ENCODE measurements around the gene MYL7. TPM values are rescaled to one million over a fixed set of nuclear protein-coding genes. Genes with fewer than 3 reads are reported as not detected.

Gene MYL7
- total and polyA plus RNA-seq, 9 donors: 0.70 to 13.0 (median 6.8) TPM

Other genes starting within 250 kb of the MYL7 start
- gene URGCP, start 234.7 kb downstream of the MYL7 start, total RNA-seq: 20.7 TPM
- gene URGCP, start 234.7 kb downstream of the MYL7 start, polyA plus RNA-seq (ENCODE audit: insufficient read depth in 1 of 8, insufficient read length in 8 of 8, low replicate concordance in 1 of 8): 10 to 100 TPM; 16.1 to 23.6 (median 20.1) TPM
- gene UBE2D4, start 214.9 kb downstream of the MYL7 start, total RNA-seq: 18.1 TPM
- 10 to 100 TPM; 14.6 to 19.9 (median 17.6) TPM for gene UBE2D4, start 214.9 kb downstream of the MYL7 start, polyA plus RNA-seq (ENCODE audit: insufficient read depth in 1 of 8, insufficient read length in 8 of 8, low replicate concordance in 1 of 8)
- gene SPDYE1, start 143.4 kb downstream of the MYL7 start, total RNA-seq: not detected
- gene SPDYE1, start 143.4 kb downstream of the MYL7 start, polyA plus RNA-seq (ENCODE audit: insufficient read depth in 1 of 8, insufficient read length in 8 of 8, low replicate concordance in 1 of 8): 1 to 10 TPM in 2 of 8 donors, under 1 TPM in 6; 0.18 to 2.0 (median 0.60) TPM
- 45.4 TPM for gene DBNL, start 96.6 kb downstream of the MYL7 start, total RNA-seq
- 10 to 100 TPM; 41.8 to 58.8 (median 48.0) TPM for gene DBNL, start 96.6 kb downstream of the MYL7 start, polyA plus RNA-seq (ENCODE audit: insufficient read depth in 1 of 8, insufficient read length in 8 of 8, low replicate concordance in 1 of 8)
- 412 TPM for gene PGAM2, start 75.8 kb downstream of the MYL7 start, total RNA-seq
- 100 to 1,000 TPM; 116 to 376 (median 255) TPM for gene PGAM2, start 75.8 kb downstream of the MYL7 start, polyA plus RNA-seq (ENCODE audit: insufficient read depth in 1 of 8, insufficient read length in 8 of 8, low replicate concordance in 1 of 8)
- 9.4 TPM for gene POLM, start 58.8 kb downstream of the MYL7 start, total RNA-seq
- 10 to 100 TPM in 7 of 8 donors, 1 to 10 TPM in 1; 9.9 to 18.7 (median 13.7) TPM for gene POLM, start 58.8 kb downstream of the MYL7 start, polyA plus RNA-seq (ENCODE audit: insufficient read depth in 1 of 8, insufficient read length in 8 of 8, low replicate concordance in 1 of 8)
- 74.0 TPM for gene AEBP1, start 37.0 kb downstream of the MYL7 start, total RNA-seq
- gene AEBP1, start 37.0 kb downstream of the MYL7 start, polyA plus RNA-seq (ENCODE audit: insufficient read depth in 1 of 8, insufficient read length in 8 of 8, low replicate concordance in 1 of 8): 100 to 1,000 TPM in 4 of 8 donors, 10 to 100 TPM in 4; 64.8 to 152 (median 102) TPM
- gene POLD2, start 17.8 kb downstream of the MYL7 start, total RNA-seq: 60.3 TPM
- 10 to 100 TPM; 75.8 to 93.9 (median 83.7) TPM for gene POLD2, start 17.8 kb downstream of the MYL7 start, polyA plus RNA-seq (ENCODE audit: insufficient read depth in 1 of 8, insufficient read length in 8 of 8, low replicate concordance in 1 of 8)
- gene GCK, start 48.1 kb upstream of the MYL7 start, total RNA-seq: 4.4 TPM
- 1 to 10 TPM; 3.2 to 9.5 (median 5.5) TPM for gene GCK, start 48.1 kb upstream of the MYL7 start, polyA plus RNA-seq (ENCODE audit: insufficient read depth in 1 of 8, insufficient read length in 8 of 8, low replicate concordance in 1 of 8)
- 37.9 TPM for gene YKT6, start 59.6 kb upstream of the MYL7 start, total RNA-seq
- 10 to 100 TPM; 69.5 to 77.2 (median 73.0) TPM for gene YKT6, start 59.6 kb upstream of the MYL7 start, polyA plus RNA-seq (ENCODE audit: insufficient read depth in 1 of 8, insufficient read length in 8 of 8, low replicate concordance in 1 of 8)
- gene CAMK2B, start 184.3 kb upstream of the MYL7 start, total RNA-seq: 5.9 TPM
- gene CAMK2B, start 184.3 kb upstream of the MYL7 start, polyA plus RNA-seq (ENCODE audit: insufficient read depth in 1 of 8, insufficient read length in 8 of 8, low replicate concordance in 1 of 8): 10 to 100 TPM in 5 of 8 donors, 1 to 10 TPM in 3; 3.1 to 13.9 (median 11.1) TPM

Measured in muscle of leg (tissue), 9 donors.